Measurements from ENCODE around the gene OR2F1.

OR2F1 gene

GRCh38 chr7:143980746-143981510 is 26.3 kb downstream of the OR2F1 start:
- H3K36me3 ChIP-seq (ENCODE audit: control insufficient read depth in 2 of 2, insufficient read depth in 2 of 2, low read length in 2 of 2): no peaks in the 10 kb centered on the region
- H3K9ac ChIP-seq (ENCODE audit: low read length in 2 of 2): no peak overlapping the region
- no peaks in the 10 kb centered on the region for H3K4me1 ChIP-seq (ENCODE audit: control insufficient read depth, insufficient read depth, low read length)
- H3K9me3 ChIP-seq (ENCODE audit: control insufficient read depth in 2 of 2, low read length in 2 of 2): no peaks in the 10 kb centered on the region
- H3K27ac ChIP-seq (ENCODE audit: low read length): no peak overlapping the region
- H3K4me3 ChIP-seq (ENCODE audit: low read length in 2 of 2): no peak overlapping the region
- no peaks in the 10 kb centered on the region for H3K27me3 ChIP-seq (ENCODE audit: control insufficient read depth in 1 of 2, insufficient read depth in 2 of 2, low read length in 2 of 2)

- no peak overlapping the region for H3K4me3 ChIP-seq (ENCODE audit: low read length in 2 of 2)
- H3K9ac ChIP-seq (ENCODE audit: low read length in 2 of 2): no peak overlapping the region
- no peaks in the 10 kb centered on the region for H3K36me3 ChIP-seq (ENCODE audit: control insufficient read depth in 2 of 2, insufficient read depth in 2 of 2, low read length in 2 of 2)
- no peaks in the 10 kb centered on the region for H3K27me3 ChIP-seq (ENCODE audit: control insufficient read depth in 1 of 2, insufficient read depth in 2 of 2, low read length in 2 of 2)
- no peaks in the 10 kb centered on the region for H3K4me1 ChIP-seq (ENCODE audit: control insufficient read depth, insufficient read depth, low read length)
- no peak overlapping the region for H3K27ac ChIP-seq (ENCODE audit: low read length)
- no peaks in the 10 kb centered on the region for H3K9me3 ChIP-seq (ENCODE audit: control insufficient read depth in 2 of 2, low read length in 2 of 2)
Observed at GRCh38 chr7:143983960-143984359, 29.3 kb downstream of the OR2F1 start.

- Histone ChIP-seq H3K4me1 (ENCODE audit: control insufficient read depth, insufficient read depth, low read length) (peaks cover 14% of the 10 kb centered on the region), H3K9ac (ENCODE audit: low read length in 2 of 2) (no peak overlapping the region), H3K36me3 (ENCODE audit: control insufficient read depth in 2 of 2, insufficient read depth in 2 of 2, low read length in 2 of 2) (no peaks in the 10 kb centered on the region), H3K27ac (ENCODE audit: low read length) (no peak overlapping the region), H3K27me3 (ENCODE audit: control insufficient read depth in 1 of 2, insufficient read depth in 2 of 2, low read length in 2 of 2) (no peaks in the 10 kb centered on the region), H3K9me3 (ENCODE audit: control insufficient read depth in 2 of 2, low read length in 2 of 2) (no peaks in the 10 kb centered on the region), H3K4me3 (ENCODE audit: low read length in 2 of 2) (no peak overlapping the region)
Observed at GRCh38 chr7:143987513-143987912, 32.9 kb downstream of the OR2F1 start.

GRCh38 chr7:143988976-143989745 is 34.5 kb downstream of the OR2F1 start:
- Histone ChIP-seq H3K27ac (ENCODE audit: low read length) (no peak overlapping the region), H3K4me1 (ENCODE audit: control insufficient read depth, insufficient read depth, low read length) (peaks cover 14% of the 10 kb centered on the region), H3K9me3 (ENCODE audit: control insufficient read depth in 2 of 2, low read length in 2 of 2) (no peaks in the 10 kb centered on the region)

GRCh38 chr7:143992670-143993069 is 38.0 kb downstream of the OR2F1 start:
- Histone ChIP-seq H3K4me3 (ENCODE audit: low read length in 2 of 2) (no peak overlapping the region), H3K9ac (ENCODE audit: low read length in 2 of 2) (no peak overlapping the region), H3K4me1 (ENCODE audit: control insufficient read depth, insufficient read depth, low read length) (peaks cover 14% of the 10 kb centered on the region), H3K36me3 (ENCODE audit: control insufficient read depth in 2 of 2, insufficient read depth in 2 of 2, low read length in 2 of 2) (no peaks in the 10 kb centered on the region), H3K9me3 (ENCODE audit: control insufficient read depth in 2 of 2, low read length in 2 of 2) (no peaks in the 10 kb centered on the region), H3K27me3 (ENCODE audit: control insufficient read depth in 1 of 2, insufficient read depth in 2 of 2, low read length in 2 of 2) (no peaks in the 10 kb centered on the region), H3K27ac (ENCODE audit: low read length) (no peak overlapping the region)

More at GRCh38 chr7:143988976-143989745, 34.5 kb downstream of the OR2F1 start:
- Histone ChIP-seq H3K4me3 (ENCODE audit: low read length in 2 of 2) (peak overlapping the region in 1 of 2 donors; percentile 14), H3K27me3 (ENCODE audit: control insufficient read depth in 1 of 2, insufficient read depth in 2 of 2, low read length in 2 of 2) (no peaks in the 10 kb centered on the region), H3K36me3 (ENCODE audit: control insufficient read depth in 2 of 2, insufficient read depth in 2 of 2, low read length in 2 of 2) (no peaks in the 10 kb centered on the region), H3K9ac (ENCODE audit: low read length in 2 of 2) (no peak overlapping the region)

GRCh38 chr7:143993924-143994323 is 39.3 kb downstream of the OR2F1 start:
- Histone ChIP-seq H3K27me3 (ENCODE audit: control insufficient read depth in 1 of 2, insufficient read depth in 2 of 2, low read length in 2 of 2) (no peaks in the 10 kb centered on the region), H3K4me3 (ENCODE audit: low read length in 2 of 2) (no peak overlapping the region), H3K9me3 (ENCODE audit: control insufficient read depth in 2 of 2, low read length in 2 of 2) (no peaks in the 10 kb centered on the region), H3K27ac (ENCODE audit: low read length) (no peak overlapping the region), H3K9ac (ENCODE audit: low read length in 2 of 2) (no peak overlapping the region), H3K4me1 (ENCODE audit: control insufficient read depth, insufficient read depth, low read length) (peaks cover 14% of the 10 kb centered on the region), H3K36me3 (ENCODE audit: control insufficient read depth in 2 of 2, insufficient read depth in 2 of 2, low read length in 2 of 2) (no peaks in the 10 kb centered on the region)

GRCh38 chr7:144000020-144000419 is 45.4 kb downstream of the OR2F1 start, which contains the start of gene OR6B1:
OR6B1 (plus strand) TSS chr7:144000320; CDS start chr7:144003997, 3,677 bp downstream.
- Histone ChIP-seq H3K9me3 (ENCODE audit: control insufficient read depth in 2 of 2, low read length in 2 of 2) (no peaks in the 10 kb centered on the region), H3K9ac (ENCODE audit: low read length in 2 of 2) (no peak within 1 kb of the TSS), H3K27ac (ENCODE audit: low read length) (no peak within 1 kb of the TSS), H3K4me1 (ENCODE audit: control insufficient read depth, insufficient read depth, low read length) (no peaks in the 10 kb centered on the region), H3K4me3 (ENCODE audit: low read length in 2 of 2) (no peak within 1 kb of the TSS), H3K27me3 (ENCODE audit: control insufficient read depth in 1 of 2, insufficient read depth in 2 of 2, low read length in 2 of 2) (no peaks in the 10 kb centered on the region), H3K36me3 (ENCODE audit: control insufficient read depth in 2 of 2, insufficient read depth in 2 of 2, low read length in 2 of 2) (no peaks in the 10 kb centered on the region)

- no peak overlapping the region for H3K27ac ChIP-seq (ENCODE audit: low read length)
- no peaks in the 10 kb centered on the region for H3K36me3 ChIP-seq (ENCODE audit: control insufficient read depth in 2 of 2, insufficient read depth in 2 of 2, low read length in 2 of 2)
- no peaks in the 10 kb centered on the region for H3K27me3 ChIP-seq (ENCODE audit: control insufficient read depth in 1 of 2, insufficient read depth in 2 of 2, low read length in 2 of 2)
- H3K9me3 ChIP-seq (ENCODE audit: control insufficient read depth in 2 of 2, low read length in 2 of 2): no peaks in the 10 kb centered on the region
- no peak overlapping the region for H3K9ac ChIP-seq (ENCODE audit: low read length in 2 of 2)
- no peaks in the 10 kb centered on the region for H3K4me1 ChIP-seq (ENCODE audit: control insufficient read depth, insufficient read depth, low read length)
- H3K4me3 ChIP-seq (ENCODE audit: low read length in 2 of 2): no peak overlapping the region
Observed at GRCh38 chr7:144001543-144001942, 46.9 kb downstream of the OR2F1 start.

GRCh38 chr7:144004703-144005102 is 50.1 kb downstream of the OR2F1 start:
- Histone ChIP-seq H3K9me3 (ENCODE audit: control insufficient read depth in 2 of 2, low read length in 2 of 2) (no peaks in the 10 kb centered on the region), H3K27ac (ENCODE audit: low read length) (no peak overlapping the region), H3K27me3 (ENCODE audit: control insufficient read depth in 1 of 2, insufficient read depth in 2 of 2, low read length in 2 of 2) (no peaks in the 10 kb centered on the region), H3K4me3 (ENCODE audit: low read length in 2 of 2) (no peak overlapping the region), H3K36me3 (ENCODE audit: control insufficient read depth in 2 of 2, insufficient read depth in 2 of 2, low read length in 2 of 2) (no peaks in the 10 kb centered on the region), H3K4me1 (ENCODE audit: control insufficient read depth, insufficient read depth, low read length) (no peaks in the 10 kb centered on the region), H3K9ac (ENCODE audit: low read length in 2 of 2) (no peak overlapping the region)

- H3K4me3 ChIP-seq (ENCODE audit: low read length in 2 of 2): no peak overlapping the region
- no peaks in the 10 kb centered on the region for H3K36me3 ChIP-seq (ENCODE audit: control insufficient read depth in 2 of 2, insufficient read depth in 2 of 2, low read length in 2 of 2)
- no peaks in the 10 kb centered on the region for H3K27me3 ChIP-seq (ENCODE audit: control insufficient read depth in 1 of 2, insufficient read depth in 2 of 2, low read length in 2 of 2)
- H3K27ac ChIP-seq (ENCODE audit: low read length): no peak overlapping the region
- H3K9me3 ChIP-seq (ENCODE audit: control insufficient read depth in 2 of 2, low read length in 2 of 2): no peaks in the 10 kb centered on the region
- no peaks in the 10 kb centered on the region for H3K4me1 ChIP-seq (ENCODE audit: control insufficient read depth, insufficient read depth, low read length)
- H3K9ac ChIP-seq (ENCODE audit: low read length in 2 of 2): no peak overlapping the region
Observed at GRCh38 chr7:144006029-144006691, 51.5 kb downstream of the OR2F1 start.

All from stomach smooth muscle (tissue), 2 donors.